SK-N-SH treated with all-trans-retinoic acid at 6 μM for 48 hours (cell line): ENCODE measurements around the gene CELF5.

ENCODE experiments used
- ATAC-seq: fragments of 200-7000 bp; cut with Tn5 transposase; 3 replicates; pipeline ENCODE4 v1.9.1; 2020; ENCODE audit warnings: mild to moderate bottlenecking, moderate library complexity
- ARNTL ChIP-seq: fragments of 450-650 bp; formaldehyde crosslinking; IDR thresholded peaks from 2 replicates; pipeline ENCODE4 v1.5.0; 2020; ENCODE audit warnings: low read depth, mild to moderate bottlenecking, moderate library complexity, borderline replicate concordance
- BACH2 ChIP-seq: fragments of 250-450 bp; sonication (Bioruptor Pico); IDR thresholded peaks from 2 replicates; pipeline ENCODE4 v1.9.0; 2021; ENCODE audit warnings: mild to moderate bottlenecking, borderline replicate concordance
- CSDC2 ChIP-seq: fragments of 250-450 bp; sonication (Bioruptor Pico); IDR thresholded peaks from 2 replicates; pipeline ENCODE4 v1.5.0; 2020; ENCODE audit warnings: mild to moderate bottlenecking, moderate library complexity
- ESRRG ChIP-seq: fragments of 250-450 bp; sonication (Bioruptor Pico); IDR thresholded peaks from 2 replicates; pipeline ENCODE4 v1.6.1; 2021; ENCODE audit warnings: mild to moderate bottlenecking
- GLIS3 ChIP-seq: fragments of 250-450 bp; sonication (Bioruptor Pico); IDR thresholded peaks from 2 replicates; pipeline ENCODE4 v1.5.0; 2020; ENCODE audit warnings: mild to moderate bottlenecking, moderate library complexity
- ISL1 ChIP-seq: fragments of 250-450 bp; sonication (Bioruptor Pico); IDR thresholded peaks from 2 replicates; pipeline ENCODE4 v2.1.2; 2022; ENCODE audit warnings: mild to moderate bottlenecking, moderate library complexity
- OSR1 ChIP-seq: fragments of 250-450 bp; sonication (Bioruptor Pico); IDR thresholded peaks from 2 replicates; pipeline ENCODE4 v1.8.0; 2022; ENCODE audit warnings: moderate library complexity, mild to moderate bottlenecking, inconsistent platforms
- PATZ1 ChIP-seq: fragments of 250-450 bp; sonication (Bioruptor Pico); IDR thresholded peaks from 2 replicates; pipeline ENCODE4 v1.8.0; 2020; ENCODE audit warnings: mild to moderate bottlenecking, moderate library complexity, borderline replicate concordance
- POU6F1 ChIP-seq: fragments of 250-450 bp; sonication (Bioruptor Pico); IDR thresholded peaks from 2 replicates; pipeline ENCODE4 v1.8.0; 2021; ENCODE audit warnings: low read depth, mild to moderate bottlenecking, moderate library complexity, borderline replicate concordance
- PPARA ChIP-seq: fragments of 250-450 bp; sonication (Bioruptor Pico); IDR thresholded peaks from 2 replicates; pipeline ENCODE4 v1.5.0; 2020; ENCODE audit warnings: mild to moderate bottlenecking, borderline replicate concordance
- TCF4 ChIP-seq: fragments of 250-450 bp; sonication (Bioruptor Pico); IDR thresholded peaks from 2 replicates; pipeline ENCODE4 v1.8.0; 2021; ENCODE audit warnings: mild to moderate bottlenecking, moderate library complexity, borderline replicate concordance
- TOX ChIP-seq: fragments of 250-450 bp; sonication (Bioruptor Pico); IDR thresholded peaks from 2 replicates; pipeline ENCODE4 v1.8.0; 2021; ENCODE audit warnings: mild to moderate bottlenecking, moderate library complexity, borderline replicate concordance
- ZC3H10 ChIP-seq: fragments of 250-450 bp; sonication (Bioruptor Pico); IDR thresholded peaks from 2 replicates; pipeline ENCODE4 v1.5.1; 2021; ENCODE audit warnings: mild to moderate bottlenecking, moderate library complexity
- ZFP3 ChIP-seq: fragments of 250-450 bp; sonication (Bioruptor Pico); IDR thresholded peaks from 2 replicates; pipeline ENCODE4 v1.5.0; 2020; ENCODE audit warnings: mild to moderate bottlenecking, moderate library complexity
- ZNF565 ChIP-seq: fragments of 450-650 bp; formaldehyde crosslinking; conservative IDR thresholded peaks from 2 replicates; pipeline ENCODE4 v1.5.0; 2020; ENCODE audit warnings: low read depth, mild to moderate bottlenecking, moderate library complexity
- ZNF70 ChIP-seq: fragments of 450-650 bp; formaldehyde crosslinking; IDR thresholded peaks from 2 replicates; pipeline ENCODE4 v1.5.0; 2020; ENCODE audit warnings: mild to moderate bottlenecking, moderate library complexity
- ZNF8 ChIP-seq: fragments of 450-650 bp; formaldehyde crosslinking; IDR thresholded peaks from 2 replicates; pipeline ENCODE4 v1.5.0; 2020; ENCODE audit warnings: mild to moderate bottlenecking, moderate library complexity
- TF ChIP-seq, protein P1 (sequence below): fragments of 250-450 bp; sonication (Bioruptor Pico); IDR thresholded peaks from 2 replicates; pipeline ENCODE4 v1.5.1; 2021; ENCODE audit warnings: mild to moderate bottlenecking, moderate library complexity
- TF ChIP-seq, protein P2 (sequence below): fragments of 250-450 bp; sonication (Bioruptor Pico); IDR thresholded peaks from 2 replicates; pipeline ENCODE4 v1.5.1; 2020; ENCODE audit warnings: low read depth, mild to moderate bottlenecking, moderate library complexity
- TF ChIP-seq, protein P3 (sequence below): fragments of 250-450 bp; sonication (Bioruptor Pico); IDR thresholded peaks from 2 replicates; pipeline ENCODE4 v1.5.0; 2020; ENCODE audit warnings: mild to moderate bottlenecking, moderate library complexity

CELF5 gene

DNA sequence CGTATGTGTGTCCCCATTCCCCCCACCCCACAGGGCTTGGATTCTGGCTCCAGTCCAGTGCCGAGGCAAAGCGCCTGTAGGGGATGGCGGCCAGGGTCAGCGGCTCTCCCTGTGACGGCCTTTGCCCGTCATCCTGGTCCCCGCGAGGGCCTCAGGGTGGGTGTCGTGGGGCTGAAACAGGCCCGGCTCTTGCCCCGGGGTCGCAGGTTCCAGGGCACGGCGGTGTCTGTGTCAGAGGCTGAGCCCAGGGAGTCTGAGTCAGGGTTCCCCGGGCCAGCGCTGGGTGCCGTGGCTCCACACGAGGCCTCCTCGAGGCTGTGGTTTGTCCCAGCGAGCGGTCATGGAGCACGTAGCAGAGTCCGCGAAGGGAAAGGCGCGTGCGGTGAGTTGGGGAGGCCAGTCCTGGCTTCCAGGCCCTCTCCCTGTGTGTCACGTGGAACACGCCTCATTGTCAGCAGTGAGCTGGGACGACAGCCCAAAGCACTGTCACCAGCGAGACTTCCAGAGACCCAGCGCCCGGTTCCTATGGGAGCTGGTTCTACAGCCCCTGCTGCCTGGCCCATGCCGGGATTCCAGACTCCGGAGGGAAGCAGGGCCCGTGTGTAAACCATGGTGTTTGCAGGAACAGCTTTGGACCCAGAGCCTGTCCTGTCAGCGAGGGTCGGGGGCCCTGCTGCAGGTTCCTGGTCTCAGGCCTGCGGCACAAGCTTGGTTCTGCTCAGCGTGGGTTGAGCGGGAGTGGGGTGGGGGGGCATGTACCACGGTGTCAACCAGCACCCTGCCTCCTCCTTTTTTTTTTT, 25.4 kb upstream of the CELF5 start:
- TF ChIP-seq ZFP3 (no peak), ZNF70 (no peak), ISL1 (no peak), BACH2 (CRISPR knock-in tag) (no peak), ZNF8 (CRISPR knock-in tag) (no peak), TOX (CRISPR knock-in tag) (no peak), PPARA (CRISPR knock-in tag) (no peak), ARNTL (CRISPR knock-in tag) (no peak), ZC3H10 (CRISPR knock-in tag) (no peak), TCF4 (CRISPR knock-in tag) (no peak), ESRRG (CRISPR knock-in tag) (no peak), OSR1 (CRISPR knock-in tag) (no peak), ZNF565 (CRISPR knock-in tag) (no peak), CSDC2 (CRISPR knock-in tag) (no peak), POU6F1 (CRISPR knock-in tag) (no peak)
- TF ChIP-seq, protein P1, sequence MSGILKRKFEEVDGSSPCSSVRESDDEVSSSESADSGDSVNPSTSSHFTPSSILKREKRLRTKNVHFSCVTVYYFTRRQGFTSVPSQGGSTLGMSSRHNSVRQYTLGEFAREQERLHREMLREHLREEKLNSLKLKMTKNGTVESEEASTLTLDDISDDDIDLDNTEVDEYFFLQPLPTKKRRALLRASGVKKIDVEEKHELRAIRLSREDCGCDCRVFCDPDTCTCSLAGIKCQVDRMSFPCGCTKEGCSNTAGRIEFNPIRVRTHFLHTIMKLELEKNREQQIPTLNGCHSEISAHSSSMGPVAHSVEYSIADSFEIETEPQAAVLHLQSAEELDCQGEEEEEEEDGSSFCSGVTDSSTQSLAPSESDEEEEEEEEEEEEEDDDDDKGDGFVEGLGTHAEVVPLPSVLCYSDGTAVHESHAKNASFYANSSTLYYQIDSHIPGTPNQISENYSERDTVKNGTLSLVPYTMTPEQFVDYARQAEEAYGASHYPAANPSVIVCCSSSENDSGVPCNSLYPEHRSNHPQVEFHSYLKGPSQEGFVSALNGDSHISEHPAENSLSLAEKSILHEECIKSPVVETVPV (CRISPR knock-in tag): no peak
- TF ChIP-seq, protein P2, sequence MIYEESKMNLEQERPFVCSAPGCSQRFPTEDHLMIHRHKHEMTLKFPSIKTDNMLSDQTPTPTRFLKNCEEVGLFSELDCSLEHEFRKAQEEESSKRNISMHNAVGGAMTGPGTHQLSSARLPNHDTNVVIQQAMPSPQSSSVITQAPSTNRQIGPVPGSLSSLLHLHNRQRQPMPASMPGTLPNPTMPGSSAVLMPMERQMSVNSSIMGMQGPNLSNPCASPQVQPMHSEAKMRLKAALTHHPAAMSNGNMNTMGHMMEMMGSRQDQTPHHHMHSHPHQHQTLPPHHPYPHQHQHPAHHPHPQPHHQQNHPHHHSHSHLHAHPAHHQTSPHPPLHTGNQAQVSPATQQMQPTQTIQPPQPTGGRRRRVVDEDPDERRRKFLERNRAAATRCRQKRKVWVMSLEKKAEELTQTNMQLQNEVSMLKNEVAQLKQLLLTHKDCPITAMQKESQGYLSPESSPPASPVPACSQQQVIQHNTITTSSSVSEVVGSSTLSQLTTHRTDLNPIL: no peak
- TF ChIP-seq, all 23 proteins: peak for 0
- ATAC-seq: no peak

GRCh38 chr19:3201072-3201700, 23.3 kb upstream of the CELF5 start:
- TF ChIP-seq ZC3H10 (CRISPR knock-in tag) (no peak), ISL1 (no peak), PATZ1 (no peak), ARNTL (CRISPR knock-in tag) (no peak), TCF4 (CRISPR knock-in tag) (no peak), GLIS3 (no peak), ESRRG (CRISPR knock-in tag) (no peak), TOX (CRISPR knock-in tag) (no peak), POU6F1 (CRISPR knock-in tag) (no peak), ZFP3 (no peak), ZNF8 (CRISPR knock-in tag) (no peak), ZNF70 (no peak), CSDC2 (CRISPR knock-in tag) (no peak)
- TF ChIP-seq, protein P2: no peak
- TF ChIP-seq, protein P3, sequence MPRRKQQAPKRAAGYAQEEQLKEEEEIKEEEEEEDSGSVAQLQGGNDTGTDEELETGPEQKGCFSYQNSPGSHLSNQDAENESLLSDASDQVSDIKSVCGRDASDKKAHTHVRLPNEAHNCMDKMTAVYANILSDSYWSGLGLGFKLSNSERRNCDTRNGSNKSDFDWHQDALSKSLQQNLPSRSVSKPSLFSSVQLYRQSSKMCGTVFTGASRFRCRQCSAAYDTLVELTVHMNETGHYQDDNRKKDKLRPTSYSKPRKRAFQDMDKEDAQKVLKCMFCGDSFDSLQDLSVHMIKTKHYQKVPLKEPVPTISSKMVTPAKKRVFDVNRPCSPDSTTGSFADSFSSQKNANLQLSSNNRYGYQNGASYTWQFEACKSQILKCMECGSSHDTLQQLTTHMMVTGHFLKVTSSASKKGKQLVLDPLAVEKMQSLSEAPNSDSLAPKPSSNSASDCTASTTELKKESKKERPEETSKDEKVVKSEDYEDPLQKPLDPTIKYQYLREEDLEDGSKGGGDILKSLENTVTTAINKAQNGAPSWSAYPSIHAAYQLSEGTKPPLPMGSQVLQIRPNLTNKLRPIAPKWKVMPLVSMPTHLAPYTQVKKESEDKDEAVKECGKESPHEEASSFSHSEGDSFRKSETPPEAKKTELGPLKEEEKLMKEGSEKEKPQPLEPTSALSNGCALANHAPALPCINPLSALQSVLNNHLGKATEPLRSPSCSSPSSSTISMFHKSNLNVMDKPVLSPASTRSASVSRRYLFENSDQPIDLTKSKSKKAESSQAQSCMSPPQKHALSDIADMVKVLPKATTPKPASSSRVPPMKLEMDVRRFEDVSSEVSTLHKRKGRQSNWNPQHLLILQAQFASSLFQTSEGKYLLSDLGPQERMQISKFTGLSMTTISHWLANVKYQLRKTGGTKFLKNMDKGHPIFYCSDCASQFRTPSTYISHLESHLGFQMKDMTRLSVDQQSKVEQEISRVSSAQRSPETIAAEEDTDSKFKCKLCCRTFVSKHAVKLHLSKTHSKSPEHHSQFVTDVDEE (CRISPR knock-in tag): no peak
- TF ChIP-seq, protein P1 (CRISPR knock-in tag): no peak

More at GRCh38 chr19:3201072-3201700, 23.3 kb upstream of the CELF5 start:
- no peak for ATAC-seq
